Measurements from ENCODE around the gene TTBK2. TPM values are rescaled to one million over a fixed set of nuclear protein-coding genes. Genes with fewer than 3 reads are reported as not detected.

The TTBK2 gene
- polyA plus RNA-seq, 4 donors: 0.45 to 5.3 (median 1.4) TPM

DNA sequence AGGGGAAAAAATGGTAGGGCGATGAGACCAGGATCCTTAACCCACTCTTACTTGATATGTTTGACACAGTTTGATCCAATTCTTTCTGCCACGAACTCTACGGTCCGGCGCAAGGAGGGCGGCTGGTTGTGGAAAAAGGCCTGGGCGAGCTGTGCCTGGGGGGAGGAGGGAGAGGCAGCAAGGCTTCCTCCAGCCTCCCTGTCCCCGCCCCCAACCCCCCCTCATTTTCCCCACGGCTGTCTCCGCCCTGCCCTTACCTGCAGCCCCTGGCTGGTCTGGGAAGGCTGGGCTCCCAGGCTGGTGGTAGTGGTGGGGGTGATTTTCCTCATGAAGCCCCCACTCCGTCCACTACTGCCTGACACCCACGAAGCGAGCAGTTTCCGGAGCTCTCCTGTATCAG lies 191.6 kb downstream of the TTBK2 start:
- peaks cover 25 to 90% (median 34%) of the 10 kb centered on the region in 3 donors for H3K36me3 ChIP-seq (ENCODE audit: control insufficient read depth in 3 of 3, insufficient read depth in 2 of 3, low read depth in 1 of 3, low read length in 3 of 3)

DNA sequence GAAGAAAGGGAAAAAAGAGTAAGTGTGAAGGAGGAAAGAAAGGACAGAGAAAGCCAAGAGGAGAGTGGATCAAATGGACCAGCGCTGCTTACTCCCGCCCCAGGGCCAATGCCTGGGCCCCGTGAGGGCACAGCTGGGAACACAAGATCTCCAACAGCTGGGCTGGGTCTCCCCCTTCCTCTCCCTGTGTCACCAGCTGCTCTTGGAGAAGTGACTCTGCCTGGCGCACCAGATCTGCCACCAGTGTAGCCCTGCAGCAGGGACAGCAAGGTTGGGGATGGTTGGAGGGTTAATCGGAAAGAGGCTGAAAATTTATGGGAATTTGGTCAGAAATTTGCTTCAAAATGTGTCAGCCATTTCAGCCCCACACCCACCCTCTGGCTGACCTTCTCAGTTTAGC lies 192.0 kb downstream of the TTBK2 start:
- DNase-seq (no peak), FAIRE-seq (no peak)
- Histone ChIP-seq H3K36me3 (ENCODE audit: control insufficient read depth in 3 of 3, insufficient read depth in 2 of 3, low read depth in 1 of 3, low read length in 3 of 3) (peaks cover 26 to 89% (median 34%) of the 10 kb centered on the region in 3 donors), H3K27ac (ENCODE audit: low read depth in 1 of 3, low read length in 2 of 3) (no peak overlapping the region), H3K27me3 (ENCODE audit: control insufficient read depth in 3 of 3, insufficient read depth in 3 of 3, low read length in 3 of 3) (no peaks in the 10 kb centered on the region), H3K9me3 (ENCODE audit: control insufficient read depth in 2 of 2, insufficient read depth in 1 of 2, low read depth in 1 of 2, low read length in 1 of 2) (no peaks in the 10 kb centered on the region), H3K4me1 (ENCODE audit: control insufficient read depth in 3 of 3, insufficient read depth in 2 of 3, low read depth in 1 of 3, low read length in 2 of 3) (no peaks in the 10 kb centered on the region), H3K4me3 (ENCODE audit: low read depth in 1 of 3, low read length in 3 of 3) (no peak overlapping the region)
- WGBS, 3 donors: 82 to 95% (median 86%) methylated on average over 5 of the region's 5 CpGs

More for the DNA sequence above, 191.6 kb downstream of the TTBK2 start:
- H3K4me3 ChIP-seq (ENCODE audit: low read depth in 1 of 3, low read length in 3 of 3): no peak overlapping the region
- no peaks in the 10 kb centered on the region for H3K27me3 ChIP-seq (ENCODE audit: control insufficient read depth in 3 of 3, insufficient read depth in 3 of 3, low read length in 3 of 3)
- no peak for FAIRE-seq
- DNase-seq: no peak
- no peaks in the 10 kb centered on the region for H3K4me1 ChIP-seq (ENCODE audit: control insufficient read depth in 3 of 3, insufficient read depth in 2 of 3, low read depth in 1 of 3, low read length in 2 of 3)
- H3K27ac ChIP-seq (ENCODE audit: low read depth in 1 of 3, low read length in 2 of 3): no peak overlapping the region
- 88 to 90% (median 90%) methylated on average over 14 of the region's 14 CpGs for WGBS, 3 donors
- no peaks in the 10 kb centered on the region for H3K9me3 ChIP-seq (ENCODE audit: control insufficient read depth in 2 of 2, insufficient read depth in 1 of 2, low read depth in 1 of 2, low read length in 1 of 2)

DNA sequence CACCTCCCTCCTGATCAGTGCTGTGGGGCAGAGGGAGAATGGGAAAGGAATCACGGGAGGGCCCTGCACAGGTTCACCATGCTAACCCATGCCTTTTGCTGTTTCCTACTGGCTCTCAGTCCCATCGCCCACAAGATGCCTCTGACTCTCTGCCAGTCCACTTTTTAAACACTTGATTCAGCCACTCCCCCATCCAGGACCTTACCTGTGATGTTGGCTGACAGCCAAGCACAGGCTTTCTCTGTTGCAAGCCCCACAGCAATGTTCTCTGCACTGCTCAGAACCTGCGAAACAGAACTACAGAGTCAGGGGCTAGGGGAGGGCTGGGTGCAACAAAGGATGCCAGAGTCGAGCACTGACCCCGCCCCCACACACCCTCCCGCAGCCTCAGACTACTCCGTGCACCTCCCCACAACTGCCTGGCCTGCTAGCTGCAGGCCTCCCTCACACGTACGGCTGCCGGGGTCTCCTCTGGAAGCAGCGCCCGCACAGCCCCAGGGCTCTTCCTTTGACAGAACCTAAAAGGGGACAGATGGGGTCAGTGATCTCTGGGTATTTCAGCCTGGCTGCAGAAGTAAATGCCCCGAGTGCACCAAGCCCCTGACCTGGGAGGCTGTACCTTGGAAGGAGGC lies 192.7 kb downstream of the TTBK2 start:
- Histone ChIP-seq H3K4me3 (ENCODE audit: low read depth in 1 of 3, low read length in 3 of 3) (no peak overlapping the region), H3K27me3 (ENCODE audit: control insufficient read depth in 3 of 3, insufficient read depth in 3 of 3, low read length in 3 of 3) (no peaks in the 10 kb centered on the region), H3K9me3 (ENCODE audit: control insufficient read depth in 2 of 2, insufficient read depth in 1 of 2, low read depth in 1 of 2, low read length in 1 of 2) (no peaks in the 10 kb centered on the region), H3K27ac (ENCODE audit: low read depth in 1 of 3, low read length in 2 of 3) (no peak overlapping the region), H3K36me3 (ENCODE audit: control insufficient read depth in 3 of 3, insufficient read depth in 2 of 3, low read depth in 1 of 3, low read length in 3 of 3) (peaks cover 24 to 86% (median 34%) of the 10 kb centered on the region in 3 donors), H3K4me1 (ENCODE audit: control insufficient read depth in 3 of 3, insufficient read depth in 2 of 3, low read depth in 1 of 3, low read length in 2 of 3) (no peaks in the 10 kb centered on the region)
- DNase-seq (no peak), FAIRE-seq (no peak)
- 84 to 95% (median 89%) methylated on average over 13 of the region's 13 CpGs for WGBS, 3 donors

DNA sequence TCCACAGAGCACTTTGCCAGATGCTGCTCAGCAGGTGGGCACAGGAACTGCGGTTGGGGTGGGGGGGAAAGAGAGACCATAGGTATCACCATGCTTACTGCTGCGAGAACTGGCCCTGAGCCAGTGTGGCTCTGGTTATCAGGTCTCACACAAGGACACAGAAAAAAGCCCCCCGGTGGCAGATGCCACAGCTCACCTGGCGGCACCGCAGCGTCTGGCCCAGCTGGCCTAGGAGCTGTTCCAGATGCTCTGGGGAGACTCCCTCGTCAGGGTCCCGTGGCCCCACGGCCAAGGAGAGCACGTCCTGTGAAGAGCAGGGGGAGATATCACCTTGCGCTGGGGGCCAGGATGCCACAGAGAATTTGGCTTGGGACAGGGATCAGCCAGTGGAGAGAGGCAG lies 194.5 kb downstream of the TTBK2 start:
- no peak for DNase-seq
- FAIRE-seq: no peak
- Histone ChIP-seq H3K27me3 (ENCODE audit: control insufficient read depth in 3 of 3, insufficient read depth in 3 of 3, low read length in 3 of 3) (no peaks in the 10 kb centered on the region), H3K27ac (ENCODE audit: low read depth in 1 of 3, low read length in 2 of 3) (no peak overlapping the region), H3K36me3 (ENCODE audit: control insufficient read depth in 3 of 3, insufficient read depth in 2 of 3, low read depth in 1 of 3, low read length in 3 of 3) (peaks cover 22 to 85% (median 30%) of the 10 kb centered on the region in 3 donors), H3K4me1 (ENCODE audit: control insufficient read depth in 3 of 3, insufficient read depth in 2 of 3, low read depth in 1 of 3, low read length in 2 of 3) (no peaks in the 10 kb centered on the region), H3K9me3 (ENCODE audit: control insufficient read depth in 2 of 2, insufficient read depth in 1 of 2, low read depth in 1 of 2, low read length in 1 of 2) (no peaks in the 10 kb centered on the region), H3K4me3 (ENCODE audit: low read depth in 1 of 3, low read length in 3 of 3) (no peak overlapping the region)
- WGBS, 3 donors: 84 to 91% (median 86%) methylated on average over 11 of the region's 11 CpGs

DNA sequence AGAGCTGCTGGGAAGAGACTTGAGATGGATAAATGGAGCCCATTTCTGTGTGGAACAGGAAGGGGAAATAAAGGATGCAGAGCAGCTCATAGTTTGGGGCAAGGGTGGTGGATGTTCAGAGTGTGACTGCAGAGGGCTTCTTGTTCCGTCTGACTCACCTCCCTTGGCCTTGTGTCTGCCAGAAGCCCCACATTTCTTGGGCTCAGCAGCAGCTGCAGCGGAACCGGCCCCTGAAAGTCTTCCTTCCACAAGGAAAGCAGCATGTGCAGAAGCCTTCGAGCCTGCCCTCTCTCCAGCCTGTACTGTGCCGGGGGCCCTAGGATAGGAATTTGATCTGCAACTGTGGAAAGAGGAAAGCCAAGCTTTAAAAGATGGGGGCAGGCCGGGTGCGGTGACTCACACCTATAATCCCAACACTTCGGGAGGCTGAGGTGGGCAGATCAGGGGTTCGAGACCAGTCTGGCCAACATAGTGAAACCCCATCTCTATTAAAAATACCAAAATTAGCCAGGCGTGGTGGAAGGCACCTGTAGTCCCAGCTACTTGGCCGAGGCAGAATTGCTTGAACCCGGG lies 195.2 kb downstream of the TTBK2 start:
- Histone ChIP-seq H3K9me3 (ENCODE audit: control insufficient read depth in 2 of 2, insufficient read depth in 1 of 2, low read depth in 1 of 2, low read length in 1 of 2) (no peaks in the 10 kb centered on the region), H3K4me3 (ENCODE audit: low read depth in 1 of 3, low read length in 3 of 3) (no peak overlapping the region), H3K36me3 (ENCODE audit: control insufficient read depth in 3 of 3, insufficient read depth in 2 of 3, low read depth in 1 of 3, low read length in 3 of 3) (peaks cover 19 to 81% (median 25%) of the 10 kb centered on the region in 3 donors), H3K27me3 (ENCODE audit: control insufficient read depth in 3 of 3, insufficient read depth in 3 of 3, low read length in 3 of 3) (no peaks in the 10 kb centered on the region), H3K4me1 (ENCODE audit: control insufficient read depth in 3 of 3, insufficient read depth in 2 of 3, low read depth in 1 of 3, low read length in 2 of 3) (no peaks in the 10 kb centered on the region), H3K27ac (ENCODE audit: low read depth in 1 of 3, low read length in 2 of 3) (no peak overlapping the region)
- 89 to 92% (median 90%) methylated on average over 12 of the region's 12 CpGs for WGBS, 3 donors
- DNase-seq (no peak), FAIRE-seq (no peak)

DNA sequence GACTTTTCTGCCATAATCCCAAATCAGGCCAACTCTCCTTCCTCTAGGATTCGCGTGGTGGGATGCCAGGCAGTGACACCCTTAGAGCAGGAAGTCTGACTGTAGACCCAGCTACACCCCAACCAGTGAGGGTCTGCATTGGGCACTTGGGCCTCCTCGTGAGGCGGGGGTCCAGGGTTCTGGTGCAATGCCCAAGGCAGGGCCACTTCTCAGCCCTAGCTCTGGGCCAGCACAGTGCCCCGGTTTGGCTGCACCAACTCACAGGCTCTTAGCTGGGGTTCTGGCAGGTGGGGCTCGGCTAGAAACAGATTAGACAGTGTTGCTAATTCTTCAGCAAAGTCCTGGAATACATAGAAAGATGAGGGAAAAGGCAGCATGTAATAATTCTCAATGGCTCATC lies 196.3 kb downstream of the TTBK2 start:
- WGBS, 3 donors: 91 to 93% (median 92%) methylated on average over 6 of the region's 6 CpGs

DNA sequence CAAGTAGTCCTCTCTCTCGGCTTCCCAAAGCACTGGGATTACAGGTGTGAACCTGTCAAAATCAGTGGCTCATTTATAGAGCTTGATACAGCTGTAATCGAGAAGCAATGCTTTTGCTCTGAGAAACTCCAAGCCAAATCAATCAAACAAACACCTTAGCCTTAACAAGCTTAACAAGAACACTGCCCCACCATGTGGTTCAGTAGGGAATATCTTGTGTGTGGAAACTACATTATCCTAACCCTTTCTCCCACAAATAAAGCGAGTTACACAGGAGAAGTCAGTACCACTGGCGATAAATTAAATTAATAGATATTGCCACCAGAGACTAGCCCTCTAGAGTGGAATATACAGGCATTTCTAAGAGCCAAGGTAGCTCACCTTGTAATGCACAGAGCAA lies 197.5 kb downstream of the TTBK2 start:
- no peaks in the 10 kb centered on the region for H3K9me3 ChIP-seq (ENCODE audit: control insufficient read depth in 2 of 2, insufficient read depth in 1 of 2, low read depth in 1 of 2, low read length in 1 of 2)
- H3K4me3 ChIP-seq (ENCODE audit: low read depth in 1 of 3, low read length in 3 of 3): no peak overlapping the region
- H3K27ac ChIP-seq (ENCODE audit: low read depth in 1 of 3, low read length in 2 of 3): no peak overlapping the region
- no peaks in the 10 kb centered on the region for H3K27me3 ChIP-seq (ENCODE audit: control insufficient read depth in 3 of 3, insufficient read depth in 3 of 3, low read length in 3 of 3)
- WGBS, 3 donors: 88 to 93% (median 92%) methylated on average over 4 of the region's 4 CpGs
- no peak for FAIRE-seq
- H3K36me3 ChIP-seq (ENCODE audit: control insufficient read depth in 3 of 3, insufficient read depth in 2 of 3, low read depth in 1 of 3, low read length in 3 of 3): peaks cover 19 to 79% (median 24%) of the 10 kb centered on the region in 3 donors
- no peak for DNase-seq
- H3K4me1 ChIP-seq (ENCODE audit: control insufficient read depth in 3 of 3, insufficient read depth in 2 of 3, low read depth in 1 of 3, low read length in 2 of 3): no peaks in the 10 kb centered on the region

More for the DNA sequence above, 196.3 kb downstream of the TTBK2 start:
- Histone ChIP-seq H3K9me3 (ENCODE audit: control insufficient read depth in 2 of 2, insufficient read depth in 1 of 2, low read depth in 1 of 2, low read length in 1 of 2) (no peaks in the 10 kb centered on the region), H3K27me3 (ENCODE audit: control insufficient read depth in 3 of 3, insufficient read depth in 3 of 3, low read length in 3 of 3) (no peaks in the 10 kb centered on the region), H3K27ac (ENCODE audit: low read depth in 1 of 3, low read length in 2 of 3) (no peak overlapping the region), H3K4me3 (ENCODE audit: low read depth in 1 of 3, low read length in 3 of 3) (no peak overlapping the region), H3K36me3 (ENCODE audit: control insufficient read depth in 3 of 3, insufficient read depth in 2 of 3, low read depth in 1 of 3, low read length in 3 of 3) (peaks cover 20 to 81% (median 24%) of the 10 kb centered on the region in 3 donors), H3K4me1 (ENCODE audit: control insufficient read depth in 3 of 3, insufficient read depth in 2 of 3, low read depth in 1 of 3, low read length in 2 of 3) (no peaks in the 10 kb centered on the region)
- DNase-seq (no peak), FAIRE-seq (no peak)

DNA sequence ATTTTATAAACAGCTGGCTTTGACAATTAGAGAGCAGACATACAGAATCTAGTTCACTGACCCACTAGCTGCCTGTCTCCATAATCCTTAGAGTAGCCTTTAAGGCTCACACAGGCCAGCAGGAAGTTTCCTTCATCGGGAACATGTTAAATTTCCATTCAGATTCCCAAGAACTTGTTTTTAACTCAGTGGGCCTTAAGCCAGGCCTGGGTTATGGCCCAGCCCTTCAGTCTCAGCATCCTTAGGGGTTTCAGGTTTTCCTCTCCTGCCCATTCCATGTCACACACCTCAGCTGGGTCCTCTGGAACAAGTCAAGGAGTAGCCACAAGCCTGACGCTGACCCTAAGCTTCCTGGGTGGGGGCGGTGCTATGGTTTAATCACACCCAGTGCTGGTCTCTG lies 198.7 kb downstream of the TTBK2 start:
- no peaks in the 10 kb centered on the region for H3K27me3 ChIP-seq (ENCODE audit: control insufficient read depth in 3 of 3, insufficient read depth in 3 of 3, low read length in 3 of 3)
- H3K27ac ChIP-seq (ENCODE audit: low read depth in 1 of 3, low read length in 2 of 3): no peak overlapping the region
- FAIRE-seq (no peak), DNase-seq (no peak)
- H3K9me3 ChIP-seq (ENCODE audit: control insufficient read depth in 2 of 2, insufficient read depth in 1 of 2, low read depth in 1 of 2, low read length in 1 of 2): no peaks in the 10 kb centered on the region
- H3K36me3 ChIP-seq (ENCODE audit: control insufficient read depth in 3 of 3, insufficient read depth in 2 of 3, low read depth in 1 of 3, low read length in 3 of 3): peaks cover 16 to 79% (median 21%) of the 10 kb centered on the region in 3 donors
- WGBS, 3 donors: 68 to 79% (median 70%) methylated on average over 3 of the region's 3 CpGs
- H3K4me3 ChIP-seq (ENCODE audit: low read depth in 1 of 3, low read length in 3 of 3): no peak overlapping the region
- H3K4me1 ChIP-seq (ENCODE audit: control insufficient read depth in 3 of 3, insufficient read depth in 2 of 3, low read depth in 1 of 3, low read length in 2 of 3): no peaks in the 10 kb centered on the region
